Suprapubic skin (tissue), 4 donors: Measurements from ENCODE around the gene SMG7.

ENCODE experiments used
- CTCF ChIP-seq, 2 donors: fragments of 200-600 bp in 1 of 2; fragments of 450-650 bp in 1 of 2; sonication (generic) in 1 of 2; IDR thresholded peaks; one replicate each; pipeline ENCODE4 v1.5.1; 2016 to 2019; ENCODE audit warnings: antibody characterized with exemption in 2 of 2, mild to moderate bottlenecking in 1 of 2, moderate library complexity in 1 of 2
- EP300 ChIP-seq: sonication (generic); formaldehyde crosslinking; IDR thresholded peaks from one replicate; pipeline ENCODE4 v1.6.1; 2017; ENCODE audit warnings: antibody characterized with exemption
- POLR2A ChIP-seq, 2 donors: fragments of 450-650 bp; IDR thresholded peaks; one replicate each; pipeline ENCODE4 v1.6.1; 2017; ENCODE audit warnings: antibody characterized with exemption in 2 of 2, mild to moderate bottlenecking in 2 of 2, moderate library complexity in 2 of 2
- POLR2AphosphoS5 ChIP-seq, 3 donors: sonication (generic); formaldehyde crosslinking; IDR thresholded peaks; one replicate each; pipeline ENCODE4 v1.6.1; 2017; ENCODE audit warnings: antibody characterized with exemption in 3 of 3

GRCh38 chr1:183551924-183552323, 79.6 kb downstream of the SMG7 start:
- TF ChIP-seq POLR2A (IDR thresholded peaks at IDR 0.05) (no peak), POLR2AphosphoS5 (IDR thresholded peaks at IDR 0.05) (no peak), CTCF (IDR thresholded peaks at IDR 0.05) (no peak), EP300 (no peak)
